Fibroblast of gingiva (primary cell): ENCODE results near the gene MYO7B.
A peak's percentile ranks its signal among the peaks of the same experiment; 100 is the strongest.

Experiments
- DNase-seq: peaks from one replicate; pipeline ENCODE4 v3.0.0-alpha.2; 2011; ENCODE audit warnings: low read depth

MYO7B gene

GRCh38 chr2:127535422-127535901, at the start of gene MYO7B:
MYO7B (plus strand) TSS chr2:127535683; CDS start chr2:127559723, 24,040 bp downstream.
- no peak for DNase-seq

GRCh38 chr2:127485694-127486071, 49.8 kb upstream of the MYO7B start:
- DNase-seq, result no peak

- no peak for DNase-seq
Measured at GRCh38 chr2:127486247-127487058, 49.0 kb upstream of the MYO7B start.

DNA sequence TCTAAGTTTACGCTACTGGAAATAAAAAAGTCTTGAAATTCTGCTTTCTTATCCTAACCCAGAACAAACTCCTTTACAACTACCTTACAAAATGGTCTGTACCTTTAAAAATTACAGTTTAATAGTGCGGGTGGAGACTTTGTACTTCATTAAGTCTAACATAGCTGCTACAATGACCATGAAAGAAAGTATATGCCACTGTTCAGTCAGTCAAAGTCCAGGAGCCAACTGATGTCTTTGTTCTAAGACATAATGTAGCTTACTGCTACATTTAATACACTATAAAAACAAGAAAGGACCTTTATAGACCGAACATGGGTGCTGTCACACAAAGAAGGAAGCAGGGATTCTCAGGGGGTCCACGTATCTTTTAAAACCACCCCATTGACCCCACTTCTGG, 45.2 kb upstream of the MYO7B start:
- DNase-seq, result no peak

GRCh38 chr2:127498386-127498785, 37.1 kb upstream of the MYO7B start:
- peak; percentile 96 for DNase-seq

DNA sequence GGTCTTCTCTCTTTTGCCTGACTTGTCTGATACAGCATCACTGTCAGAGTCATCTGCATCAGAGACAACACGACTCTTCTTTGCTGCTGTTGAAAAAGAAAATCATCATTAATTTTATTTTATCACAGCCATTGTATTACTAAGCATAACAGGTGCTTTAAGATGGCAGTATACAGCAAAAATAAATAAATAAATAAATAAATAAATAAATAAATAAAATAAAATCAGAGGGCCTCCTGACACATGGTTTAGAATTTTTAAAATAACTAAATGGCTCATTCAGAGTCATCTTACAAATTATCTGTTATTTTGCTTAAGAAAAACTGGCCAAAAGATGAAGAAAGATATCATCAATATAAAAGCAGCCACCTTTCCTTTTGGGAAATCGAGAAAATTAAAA, 32.0 kb upstream of the MYO7B start:
- DNase-seq, result no peak

- DNase-seq, result no peak
Measured at GRCh38 chr2:127504552-127505430, 30.7 kb upstream of the MYO7B start.

DNA sequence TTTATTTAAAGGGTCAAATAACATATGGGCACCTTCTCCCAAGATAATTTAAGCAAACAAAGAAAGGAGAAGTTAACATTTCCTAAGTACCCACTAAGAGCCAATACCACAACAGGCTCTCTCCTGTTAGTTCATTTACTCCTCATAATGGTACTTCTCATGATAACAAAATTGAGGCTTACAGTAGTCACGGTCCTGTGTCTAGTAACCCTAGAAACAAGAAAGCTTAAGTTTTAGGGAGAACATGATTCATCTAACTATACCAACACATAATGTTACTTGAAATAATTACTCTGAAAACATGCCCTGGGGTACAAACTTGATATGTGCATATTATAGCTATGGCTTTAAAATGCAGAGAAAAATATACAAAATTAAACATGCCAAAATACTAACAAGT, 29.0 kb upstream of the MYO7B start:
- no peak for DNase-seq

DNA sequence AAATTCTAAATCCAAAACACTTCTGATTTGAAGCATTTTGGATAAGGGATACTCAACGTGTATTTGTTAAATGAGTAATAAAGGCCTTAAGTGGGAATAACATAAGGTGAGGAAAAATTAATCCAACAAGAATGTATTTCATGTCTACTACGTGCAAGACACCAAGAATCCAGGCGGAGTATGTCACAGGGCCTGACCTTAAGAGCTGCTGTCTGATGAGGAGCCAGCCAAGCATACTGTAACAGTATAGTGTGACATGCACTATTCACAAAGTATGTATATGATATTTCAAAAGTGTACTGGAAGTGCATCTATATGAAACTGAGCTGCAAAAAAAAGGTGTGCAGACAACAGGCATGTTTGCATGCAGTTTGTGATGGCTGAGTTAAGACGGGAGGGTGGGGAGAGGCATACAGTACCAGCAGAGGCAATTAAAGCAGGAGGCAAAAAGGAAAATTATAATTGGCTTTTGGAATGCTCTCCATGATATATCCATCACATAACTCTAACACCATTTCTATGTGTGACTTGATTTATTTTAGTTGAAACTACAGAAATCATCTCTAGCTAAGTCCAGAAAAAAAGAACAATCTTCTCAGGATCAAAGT, 27.4 kb upstream of the MYO7B start:
- no peak for DNase-seq

DNA sequence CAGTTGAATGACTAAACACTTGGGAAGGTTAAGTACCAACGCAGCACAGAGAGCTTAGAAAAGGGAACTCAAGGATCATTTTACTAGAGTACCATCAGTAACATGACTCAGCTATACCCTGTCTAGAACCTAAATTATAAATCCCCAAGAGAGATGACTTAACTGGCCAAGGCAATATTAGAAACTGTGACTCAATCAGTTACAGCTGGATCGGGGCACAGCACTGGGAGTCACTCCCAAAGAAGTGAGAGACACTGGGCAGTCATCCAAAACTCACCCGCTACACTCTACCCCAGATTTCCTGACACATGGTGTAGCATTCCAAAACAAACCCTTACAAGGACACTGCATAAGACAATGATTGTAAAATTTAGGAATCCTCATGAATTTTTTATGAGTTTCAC, 26.9 kb upstream of the MYO7B start:
- peak; percentile 100 for DNase-seq

GRCh38 chr2:127510073-127510472, 25.4 kb upstream of the MYO7B start:
- DNase-seq, result no peak

- DNase-seq, result no peak
Measured at GRCh38 chr2:127511090-127511695, 24.3 kb upstream of the MYO7B start.

GRCh38 chr2:127511917-127512316, 23.6 kb upstream of the MYO7B start:
- no peak for DNase-seq

DNA sequence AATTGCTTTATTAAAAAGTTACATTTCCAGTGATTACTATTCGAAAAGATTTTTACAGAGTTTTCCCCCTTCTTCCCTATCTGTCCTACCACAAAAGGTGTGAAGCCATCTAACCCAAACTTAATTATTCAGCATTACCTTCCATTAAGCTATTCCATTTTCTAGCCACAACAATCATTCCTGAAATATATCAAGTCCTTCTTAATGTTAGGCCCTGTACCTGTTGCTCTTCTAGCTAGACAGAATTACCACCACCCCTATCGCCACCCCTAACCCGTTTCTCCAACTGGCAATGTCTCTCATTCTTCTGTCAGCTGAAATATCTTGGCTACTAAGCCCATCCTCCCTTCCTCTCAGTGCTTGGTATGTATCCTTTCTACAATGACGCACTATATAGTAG, 23.1 kb upstream of the MYO7B start:
- no peak for DNase-seq

GRCh38 chr2:127514076-127514475, 21.4 kb upstream of the MYO7B start:
- no peak for DNase-seq

GRCh38 chr2:127514485-127514884, 21.0 kb upstream of the MYO7B start:
- DNase-seq, result no peak

DNA sequence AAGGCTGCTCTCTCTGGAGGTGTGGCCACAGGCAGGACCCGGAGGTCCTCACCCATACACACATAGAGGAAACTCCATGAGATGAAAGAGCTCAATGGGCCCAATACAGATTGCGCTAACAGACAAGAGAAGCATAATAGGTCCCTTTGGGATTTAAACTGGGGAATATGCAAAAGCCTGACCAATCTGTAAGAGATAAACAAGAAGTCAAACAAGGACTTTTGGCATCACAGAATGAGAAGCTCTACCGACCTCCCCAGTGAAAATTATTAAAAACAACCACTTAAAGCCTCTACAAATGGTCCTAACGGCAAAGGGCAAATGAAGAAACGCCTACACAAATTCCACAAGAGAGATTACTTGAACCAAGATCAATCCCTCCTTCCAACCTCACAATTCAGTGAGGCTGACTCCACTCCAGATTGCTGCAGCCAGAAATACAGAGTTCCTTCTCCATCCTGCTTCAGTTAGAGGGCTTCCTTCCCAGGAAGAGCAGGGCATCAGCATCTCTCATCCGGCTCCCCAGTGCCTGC, 20.0 kb upstream of the MYO7B start:
- DNase-seq, result peak; percentile 43

- DNase-seq, result peak; percentile 50
Measured at GRCh38 chr2:127516041-127516762, 19.3 kb upstream of the MYO7B start.

DNA sequence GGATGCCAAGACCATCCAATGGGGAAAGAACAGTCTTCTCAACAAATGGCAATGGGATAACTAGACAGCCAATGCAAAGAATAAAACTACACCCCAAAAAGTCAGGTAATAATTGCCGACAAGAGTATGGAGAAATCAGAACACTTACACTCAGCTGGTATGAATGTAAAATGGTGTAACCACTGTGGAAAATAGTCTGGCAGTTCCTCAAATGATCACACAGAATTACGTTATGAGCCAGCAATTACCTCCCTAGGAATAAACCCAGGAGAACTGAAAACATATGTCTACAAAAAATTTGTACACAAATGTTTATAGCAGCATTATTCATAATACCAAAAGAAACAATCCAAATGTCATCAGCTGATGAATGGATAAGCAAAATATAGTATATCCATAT, 18.0 kb upstream of the MYO7B start:
- peak; percentile 66 for DNase-seq

DNA sequence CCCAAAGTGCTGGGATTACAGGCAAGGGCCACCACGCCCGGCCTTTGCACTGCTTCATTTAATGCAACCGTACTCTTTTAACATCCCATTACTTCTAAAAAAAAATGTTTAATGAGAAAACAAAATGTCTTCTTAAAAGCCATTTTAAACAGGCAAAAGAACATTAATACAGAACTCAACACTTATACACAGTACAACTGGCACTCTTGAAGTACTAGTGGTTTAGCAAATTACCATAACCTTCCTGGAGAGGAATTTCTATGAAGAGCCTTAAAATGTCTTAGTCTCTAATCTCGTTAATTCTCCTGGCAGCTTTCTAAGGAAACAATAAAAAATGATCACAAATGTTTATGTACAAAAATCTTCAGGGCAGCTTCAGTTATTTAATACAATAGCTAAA, 15.1 kb upstream of the MYO7B start:
- DNase-seq, result no peak

GRCh38 chr2:127523269-127523939, 12.1 kb upstream of the MYO7B start:
- no peak for DNase-seq
